ENCODE data around the gene GALNT17.

DNA sequence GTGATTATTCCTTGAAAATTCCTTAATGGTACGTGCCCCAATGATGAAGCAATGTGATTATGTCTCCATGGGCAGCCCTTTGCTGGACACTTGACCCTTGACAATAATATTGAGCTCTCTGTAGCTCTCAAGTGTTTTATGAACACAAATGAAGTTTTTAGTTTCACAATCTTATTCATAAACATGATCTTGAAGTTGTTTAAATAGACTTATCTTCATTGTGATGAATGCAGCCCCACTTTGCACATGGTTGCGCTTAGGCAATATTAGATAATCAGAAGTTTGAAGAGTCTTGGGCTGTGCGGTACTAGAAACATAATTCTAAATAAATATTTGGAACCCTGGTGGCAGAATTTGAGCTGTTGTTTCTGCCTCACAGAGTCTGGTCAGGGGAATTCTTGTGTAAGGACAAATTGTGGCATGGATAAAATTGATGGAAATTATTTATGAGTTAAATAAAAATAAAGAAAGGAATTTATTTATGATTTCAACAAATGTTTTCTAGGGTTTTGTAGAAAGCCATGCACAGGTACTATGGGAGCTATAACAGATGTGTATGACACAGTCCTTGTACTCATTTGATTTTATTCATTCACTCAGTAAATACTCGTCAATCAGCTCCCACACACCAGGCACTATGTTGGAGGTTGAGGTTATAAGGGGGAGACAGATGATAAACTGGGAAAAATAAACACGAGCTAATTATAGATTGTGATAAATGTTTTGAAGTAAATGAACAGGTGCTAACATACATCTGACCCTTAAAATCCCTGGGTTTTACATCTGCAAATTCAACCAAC lies 217.9 kb downstream of the GALNT17 start:
- TF ChIP-seq, protein P1, sequence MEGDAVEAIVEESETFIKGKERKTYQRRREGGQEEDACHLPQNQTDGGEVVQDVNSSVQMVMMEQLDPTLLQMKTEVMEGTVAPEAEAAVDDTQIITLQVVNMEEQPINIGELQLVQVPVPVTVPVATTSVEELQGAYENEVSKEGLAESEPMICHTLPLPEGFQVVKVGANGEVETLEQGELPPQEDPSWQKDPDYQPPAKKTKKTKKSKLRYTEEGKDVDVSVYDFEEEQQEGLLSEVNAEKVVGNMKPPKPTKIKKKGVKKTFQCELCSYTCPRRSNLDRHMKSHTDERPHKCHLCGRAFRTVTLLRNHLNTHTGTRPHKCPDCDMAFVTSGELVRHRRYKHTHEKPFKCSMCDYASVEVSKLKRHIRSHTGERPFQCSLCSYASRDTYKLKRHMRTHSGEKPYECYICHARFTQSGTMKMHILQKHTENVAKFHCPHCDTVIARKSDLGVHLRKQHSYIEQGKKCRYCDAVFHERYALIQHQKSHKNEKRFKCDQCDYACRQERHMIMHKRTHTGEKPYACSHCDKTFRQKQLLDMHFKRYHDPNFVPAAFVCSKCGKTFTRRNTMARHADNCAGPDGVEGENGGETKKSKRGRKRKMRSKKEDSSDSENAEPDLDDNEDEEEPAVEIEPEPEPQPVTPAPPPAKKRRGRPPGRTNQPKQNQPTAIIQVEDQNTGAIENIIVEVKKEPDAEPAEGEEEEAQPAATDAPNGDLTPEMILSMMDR (IDR thresholded peaks at IDR 0.05; ENCODE audit: borderline replicate concordance, extremely low read depth, low read length, poor library complexity, severe bottlenecking) = no peak
- no peak for TF ChIP-seq EZH2 (IDR thresholded peaks at IDR 0.05; ENCODE audit: borderline replicate concordance, low read depth, low read length, severe bottlenecking)

Data from DND-41 (cell line).